Measurements from ENCODE around the gene C20orf173.

GRCh38 chr20:35508493-35509218 is 20.8 kb downstream of the C20orf173 start:
- TF ChIP-seq, protein P1, sequence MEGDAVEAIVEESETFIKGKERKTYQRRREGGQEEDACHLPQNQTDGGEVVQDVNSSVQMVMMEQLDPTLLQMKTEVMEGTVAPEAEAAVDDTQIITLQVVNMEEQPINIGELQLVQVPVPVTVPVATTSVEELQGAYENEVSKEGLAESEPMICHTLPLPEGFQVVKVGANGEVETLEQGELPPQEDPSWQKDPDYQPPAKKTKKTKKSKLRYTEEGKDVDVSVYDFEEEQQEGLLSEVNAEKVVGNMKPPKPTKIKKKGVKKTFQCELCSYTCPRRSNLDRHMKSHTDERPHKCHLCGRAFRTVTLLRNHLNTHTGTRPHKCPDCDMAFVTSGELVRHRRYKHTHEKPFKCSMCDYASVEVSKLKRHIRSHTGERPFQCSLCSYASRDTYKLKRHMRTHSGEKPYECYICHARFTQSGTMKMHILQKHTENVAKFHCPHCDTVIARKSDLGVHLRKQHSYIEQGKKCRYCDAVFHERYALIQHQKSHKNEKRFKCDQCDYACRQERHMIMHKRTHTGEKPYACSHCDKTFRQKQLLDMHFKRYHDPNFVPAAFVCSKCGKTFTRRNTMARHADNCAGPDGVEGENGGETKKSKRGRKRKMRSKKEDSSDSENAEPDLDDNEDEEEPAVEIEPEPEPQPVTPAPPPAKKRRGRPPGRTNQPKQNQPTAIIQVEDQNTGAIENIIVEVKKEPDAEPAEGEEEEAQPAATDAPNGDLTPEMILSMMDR (IDR thresholded peaks at IDR 0.05; ENCODE audit: insufficient read depth, low read depth, low read length): no peak
- no peak for TF ChIP-seq EZH2 (IDR thresholded peaks at IDR 0.05; ENCODE audit: insufficient read depth, low read length)

All from astrocyte (in vitro differentiated cells and primary cell).